Measurements from ENCODE around the gene PAAF1.

The PAAF1 gene

DNA sequence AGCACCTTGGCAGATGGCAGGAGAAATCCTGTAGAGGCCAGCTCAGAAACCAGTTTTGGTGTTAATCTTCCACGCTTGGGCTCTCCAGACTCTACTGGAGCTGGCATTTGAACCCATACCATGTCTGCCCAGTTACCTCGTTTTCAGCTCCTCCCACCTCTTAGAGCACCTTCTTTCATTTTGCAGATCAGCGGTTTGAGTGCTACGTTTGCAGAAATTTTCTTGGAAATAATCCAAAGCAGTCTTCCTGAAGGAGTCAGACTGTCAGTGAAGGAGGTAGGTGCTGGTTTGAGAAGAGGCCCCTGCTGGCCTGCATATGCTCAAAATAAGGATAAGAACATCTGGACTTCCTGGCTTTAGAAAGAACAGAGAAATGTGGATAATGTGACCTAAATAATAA, 13.8 kb upstream of the PAAF1 start:
- H2AK5ac ChIP-seq (ENCODE audit: low read length, severe bottlenecking): no peak overlapping the region
- no peak overlapping the region for H3K23ac ChIP-seq (ENCODE audit: low read length in 2 of 2)
- H2BK15ac ChIP-seq (ENCODE audit: low read depth, poor library complexity, severe bottlenecking): no peak overlapping the region
- no peak overlapping the region for H2BK5ac ChIP-seq (ENCODE audit: low read depth, low read length, poor library complexity, severe bottlenecking)
- no peak overlapping the region for H3K27ac ChIP-seq (ENCODE audit: low read length, poor library complexity, severe bottlenecking)
- no peak overlapping the region for H2BK12ac ChIP-seq (ENCODE audit: low read length in 2 of 2)
- H4K91ac ChIP-seq (ENCODE audit: low read length): no peak overlapping the region
- no peaks in the 10 kb centered on the region for H3K79me1 ChIP-seq (replicated peaks; ENCODE audit: low read length, poor library complexity, severe bottlenecking)
- no peak overlapping the region for H3K9ac ChIP-seq (ENCODE audit: low read length)
- H3K36me3 ChIP-seq (ENCODE audit: control insufficient read depth in 1 of 2, insufficient read depth in 2 of 2, low read depth in 1 of 2, low read length in 2 of 2): peaks cover 12 to 14% of the 10 kb centered on the region in 2 experiments
- H3K9me3 ChIP-seq (ENCODE audit: control insufficient read depth, low read length): no peaks in the 10 kb centered on the region
- no peak overlapping the region for H2BK120ac ChIP-seq (ENCODE audit: low read depth, low read length)
- H3K18ac ChIP-seq (ENCODE audit: low read depth in 1 of 2, low read length in 2 of 2): no peak overlapping the region
- no peak overlapping the region for H3K4me3 ChIP-seq (ENCODE audit: insufficient read depth in 1 of 2, low read depth in 1 of 2, low read length in 2 of 2)
- H3K4ac ChIP-seq (ENCODE audit: low read depth in 1 of 2, low read length in 2 of 2): no peak overlapping the region
- no peak overlapping the region for H3K4me2 ChIP-seq (ENCODE audit: low read length, poor library complexity, severe bottlenecking)
- H3K4me1 ChIP-seq (ENCODE audit: control insufficient read depth, insufficient read depth, low read depth, low read length): no peaks in the 10 kb centered on the region
- H4K8ac ChIP-seq (ENCODE audit: low read length): no peak overlapping the region
- no peak overlapping the region for H3K14ac ChIP-seq (ENCODE audit: low read length in 2 of 2)
- no peaks in the 10 kb centered on the region for H3K27me3 ChIP-seq (ENCODE audit: control insufficient read depth in 1 of 2, insufficient read depth in 1 of 2, low read length in 2 of 2)
- WGBS: 87% methylated on average over 4 of the region's 4 CpGs
- H2AFZ ChIP-seq (ENCODE audit: low read depth, low read length): no peak overlapping the region
- DNase-seq: no peak

DNA sequence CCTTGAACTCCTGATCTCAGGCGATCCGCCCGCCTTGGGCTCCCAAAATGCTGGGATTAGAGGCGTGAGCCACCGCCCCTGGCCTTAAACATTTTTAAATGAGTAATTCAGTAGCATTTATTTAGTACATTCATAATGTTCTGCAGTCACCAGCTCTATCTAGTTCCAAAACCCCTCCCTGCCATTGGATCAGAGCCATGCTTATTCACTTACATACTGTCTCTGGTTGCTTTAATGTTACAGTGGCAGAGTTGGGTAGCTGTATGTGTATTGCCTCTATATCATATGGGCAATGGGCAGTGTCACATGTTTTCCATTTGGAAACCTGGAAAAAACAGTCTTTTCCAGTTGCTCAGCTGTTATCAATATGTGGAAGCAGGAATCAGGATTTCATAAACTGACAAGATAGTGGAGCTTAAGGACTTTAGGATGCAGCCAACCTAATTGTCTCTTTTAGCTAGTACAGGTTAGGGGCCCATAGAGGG, 10.7 kb upstream of the PAAF1 start:
- Histone ChIP-seq H3K79me1 (replicated peaks; ENCODE audit: low read length, poor library complexity, severe bottlenecking) (no peaks in the 10 kb centered on the region), H4K91ac (ENCODE audit: low read length) (no peak overlapping the region), H3K9ac (ENCODE audit: low read length) (peak overlapping the region; percentile 54), H3K36me3 (ENCODE audit: control insufficient read depth in 1 of 2, insufficient read depth in 2 of 2, low read depth in 1 of 2, low read length in 2 of 2) (peaks cover 12 to 14% of the 10 kb centered on the region in 2 experiments), H3K9me3 (ENCODE audit: control insufficient read depth, low read length) (no peaks in the 10 kb centered on the region), H4K8ac (ENCODE audit: low read length) (no peak overlapping the region), H2BK15ac (ENCODE audit: low read depth, poor library complexity, severe bottlenecking) (no peak overlapping the region), H3K4me3 (ENCODE audit: insufficient read depth in 1 of 2, low read depth in 1 of 2, low read length in 2 of 2) (no peak overlapping the region), H2AFZ (ENCODE audit: low read depth, low read length) (no peak overlapping the region), H3K4me2 (ENCODE audit: low read length, poor library complexity, severe bottlenecking) (no peak overlapping the region), H2BK120ac (ENCODE audit: low read depth, low read length) (no peak overlapping the region), H2BK5ac (ENCODE audit: low read depth, low read length, poor library complexity, severe bottlenecking) (no peak overlapping the region), H2BK12ac (ENCODE audit: low read length in 2 of 2) (no peak overlapping the region), H3K18ac (ENCODE audit: low read depth in 1 of 2, low read length in 2 of 2) (peak overlapping the region in 1 of 2 experiments; percentile 8), H3K27ac (ENCODE audit: low read length, poor library complexity, severe bottlenecking) (peak overlapping the region; percentile 74), H3K23ac (ENCODE audit: low read length in 2 of 2) (no peak overlapping the region), H3K4me1 (ENCODE audit: control insufficient read depth, insufficient read depth, low read depth, low read length) (no peaks in the 10 kb centered on the region), H3K27me3 (ENCODE audit: control insufficient read depth in 1 of 2, insufficient read depth in 1 of 2, low read length in 2 of 2) (no peaks in the 10 kb centered on the region), H3K14ac (ENCODE audit: low read length in 2 of 2) (no peak overlapping the region), H3K4ac (ENCODE audit: low read depth in 1 of 2, low read length in 2 of 2) (no peak overlapping the region), H2AK5ac (ENCODE audit: low read length, severe bottlenecking) (peak overlapping the region; percentile 1)
- 93% methylated on average over 3 of the region's 5 CpGs for WGBS
- no peak for DNase-seq

DNA sequence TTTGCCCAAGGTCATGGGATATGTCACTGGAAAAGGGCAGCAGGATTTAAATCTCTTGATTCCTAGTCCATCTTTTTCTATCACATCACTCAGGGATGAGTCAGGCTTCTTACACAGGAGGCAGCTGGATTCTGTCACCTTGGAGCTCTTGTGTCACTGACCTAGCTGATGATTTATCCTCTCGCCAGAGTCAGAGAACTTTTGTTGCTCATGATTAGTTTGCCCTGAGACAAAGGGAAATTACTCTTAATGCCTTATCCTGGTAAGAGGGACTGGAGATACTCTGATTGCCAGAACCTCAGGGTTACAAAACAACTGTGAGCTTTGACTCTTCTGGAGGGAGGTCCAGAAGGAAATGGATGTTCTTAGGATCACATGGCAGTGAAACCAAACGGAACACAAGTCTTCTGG, 10.2 kb upstream of the PAAF1 start:
- Histone ChIP-seq H3K4me3 (ENCODE audit: insufficient read depth in 1 of 2, low read depth in 1 of 2, low read length in 2 of 2) (no peak overlapping the region), H4K8ac (ENCODE audit: low read length) (no peak overlapping the region), H2AK5ac (ENCODE audit: low read length, severe bottlenecking) (no peak overlapping the region), H3K27me3 (ENCODE audit: control insufficient read depth in 1 of 2, insufficient read depth in 1 of 2, low read length in 2 of 2) (no peaks in the 10 kb centered on the region), H2AFZ (ENCODE audit: low read depth, low read length) (no peak overlapping the region), H3K4ac (ENCODE audit: low read depth in 1 of 2, low read length in 2 of 2) (no peak overlapping the region), H3K36me3 (ENCODE audit: control insufficient read depth in 1 of 2, insufficient read depth in 2 of 2, low read depth in 1 of 2, low read length in 2 of 2) (peaks cover 12 to 18% of the 10 kb centered on the region in 2 experiments), H2BK15ac (ENCODE audit: low read depth, poor library complexity, severe bottlenecking) (no peak overlapping the region), H3K79me1 (replicated peaks; ENCODE audit: low read length, poor library complexity, severe bottlenecking) (no peaks in the 10 kb centered on the region), H2BK12ac (ENCODE audit: low read length in 2 of 2) (no peak overlapping the region), H2BK5ac (ENCODE audit: low read depth, low read length, poor library complexity, severe bottlenecking) (no peak overlapping the region), H3K9me3 (ENCODE audit: control insufficient read depth, low read length) (no peaks in the 10 kb centered on the region), H3K4me1 (ENCODE audit: control insufficient read depth, insufficient read depth, low read depth, low read length) (no peaks in the 10 kb centered on the region), H3K27ac (ENCODE audit: low read length, poor library complexity, severe bottlenecking) (peak overlapping the region; percentile 74), H2BK120ac (ENCODE audit: low read depth, low read length) (no peak overlapping the region), H4K91ac (ENCODE audit: low read length) (no peak overlapping the region), H3K23ac (ENCODE audit: low read length in 2 of 2) (no peak overlapping the region), H3K9ac (ENCODE audit: low read length) (peak overlapping the region; percentile 54), H3K14ac (ENCODE audit: low read length in 2 of 2) (no peak overlapping the region), H3K4me2 (ENCODE audit: low read length, poor library complexity, severe bottlenecking) (no peak overlapping the region), H3K18ac (ENCODE audit: low read depth in 1 of 2, low read length in 2 of 2) (peak overlapping the region in 1 of 2 experiments; percentile 37)
- 5% methylated on average over 2 of the region's 2 CpGs for whole genome bisulfite sequencing
- DNase-seq: peak; percentile 97

DNA sequence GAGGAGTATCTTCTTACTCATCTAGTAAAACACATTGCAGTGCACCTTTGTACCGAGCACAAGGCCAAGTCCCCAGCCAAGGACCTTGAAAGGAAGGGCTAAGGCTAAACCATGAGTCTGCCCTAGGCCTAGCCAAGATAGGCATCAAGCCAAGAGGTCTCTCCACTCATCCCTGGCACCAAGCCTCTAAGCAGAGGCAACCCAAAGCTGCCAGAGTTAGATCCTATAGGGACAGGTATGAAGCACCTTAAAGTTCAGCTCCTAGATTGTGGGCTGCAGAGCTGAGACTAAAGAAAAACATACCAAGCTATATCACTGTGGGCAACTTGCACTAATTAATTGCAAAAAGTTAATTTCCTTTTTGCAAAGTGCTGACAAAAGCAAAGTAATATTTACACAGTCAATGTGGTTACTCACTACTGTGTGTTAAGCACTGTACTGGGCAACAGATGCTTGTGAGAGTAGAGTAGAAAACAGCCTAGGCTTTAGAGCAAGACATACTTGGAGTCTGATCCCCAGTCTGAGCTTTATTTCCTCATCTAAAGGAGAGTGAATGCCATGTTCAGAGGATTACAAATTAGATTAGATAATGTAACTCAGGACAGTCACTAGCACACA, 7.4 kb upstream of the PAAF1 start:
- Histone ChIP-seq H2BK5ac (ENCODE audit: low read depth, low read length, poor library complexity, severe bottlenecking) (no peak overlapping the region), H4K8ac (ENCODE audit: low read length) (no peak overlapping the region), H2BK15ac (ENCODE audit: low read depth, poor library complexity, severe bottlenecking) (no peak overlapping the region), H3K9ac (ENCODE audit: low read length) (peak overlapping the region; percentile 4), H2AK5ac (ENCODE audit: low read length, severe bottlenecking) (no peak overlapping the region), H3K18ac (ENCODE audit: low read depth in 1 of 2, low read length in 2 of 2) (no peak overlapping the region), H3K27ac (ENCODE audit: low read length, poor library complexity, severe bottlenecking) (no peak overlapping the region), H3K4ac (ENCODE audit: low read depth in 1 of 2, low read length in 2 of 2) (no peak overlapping the region), H3K27me3 (ENCODE audit: control insufficient read depth in 1 of 2, insufficient read depth in 1 of 2, low read length in 2 of 2) (no peaks in the 10 kb centered on the region), H3K9me3 (ENCODE audit: control insufficient read depth, low read length) (no peaks in the 10 kb centered on the region), H3K23ac (ENCODE audit: low read length in 2 of 2) (no peak overlapping the region), H2BK120ac (ENCODE audit: low read depth, low read length) (no peak overlapping the region), H3K14ac (ENCODE audit: low read length in 2 of 2) (no peak overlapping the region), H3K4me1 (ENCODE audit: control insufficient read depth, insufficient read depth, low read depth, low read length) (peaks cover 2% of the 10 kb centered on the region), H2AFZ (ENCODE audit: low read depth, low read length) (no peak overlapping the region), H4K91ac (ENCODE audit: low read length) (no peak overlapping the region), H3K4me2 (ENCODE audit: low read length, poor library complexity, severe bottlenecking) (no peak overlapping the region), H3K4me3 (ENCODE audit: insufficient read depth in 1 of 2, low read depth in 1 of 2, low read length in 2 of 2) (no peak overlapping the region), H3K79me1 (replicated peaks; ENCODE audit: low read length, poor library complexity, severe bottlenecking) (peaks cover 12% of the 10 kb centered on the region), H3K36me3 (ENCODE audit: control insufficient read depth in 1 of 2, insufficient read depth in 2 of 2, low read depth in 1 of 2, low read length in 2 of 2) (peaks cover 28 to 38% of the 10 kb centered on the region in 2 experiments), H2BK12ac (ENCODE audit: low read length in 2 of 2) (no peak overlapping the region)
- 96% methylated on average over 1 of the region's 1 CpG for WGBS
- DNase-seq: no peak
